ENCODE measurements around the gene AP3B1. TPM values are rescaled to one million over a fixed set of nuclear protein-coding genes. Genes with fewer than 3 reads are reported as not detected.

The AP3B1 gene
- total RNA-seq, 1 experiment from 2014 or later, result 41.8 TPM

GRCh38 chr5:78245136-78245535 is 49.4 kb downstream of the AP3B1 start:
- no peaks in the 10 kb centered on the region for H3K79me1 ChIP-seq (ENCODE audit: insufficient read depth, low read depth, low read length, poor library complexity, severe bottlenecking)
- no peaks in the 10 kb centered on the region for H3K79me2 ChIP-seq (ENCODE audit: insufficient read depth, low read length)
- no peak overlapping the region for H3K27ac ChIP-seq (ENCODE audit: insufficient read length, low read depth, low read length)
- H2AK5ac ChIP-seq (ENCODE audit: insufficient read length, low read length), result no peak overlapping the region
- H3K9me3 ChIP-seq (ENCODE audit: control insufficient read depth, low read depth, low read length), result no peaks in the 10 kb centered on the region
- DNase-seq, result no peak
- H3K4ac ChIP-seq (ENCODE audit: low read depth, low read length), result no peak overlapping the region
- no peak overlapping the region for H4K5ac ChIP-seq (ENCODE audit: insufficient read length, low read depth, low read length)
- TF ChIP-seq CTCF (conservative IDR thresholded peaks at IDR 0.05), result no peak
- H3K4me1 ChIP-seq (ENCODE audit: insufficient read depth, low read length), result no peaks in the 10 kb centered on the region
- no peak overlapping the region for H3K9ac ChIP-seq (ENCODE audit: extremely low read depth, insufficient read length, low read length)
- H3K27ac Mint-ChIP-seq, result peak overlapping the region in 2 of 3 experiments; percentile 27 to 77; a peak in 1 of 7 replicates
- no peak overlapping the region for H2AFZ ChIP-seq (ENCODE audit: low read length)
- H3K4me1 Mint-ChIP-seq, result no peaks in the 10 kb centered on the region
- no peaks in the 10 kb centered on the region for H4K20me1 ChIP-seq (ENCODE audit: control insufficient read depth, insufficient read depth, insufficient read length)
- H2BK120ac ChIP-seq (ENCODE audit: low read depth, low read length, poor library complexity, severe bottlenecking), result no peak overlapping the region
- H3K9me3 Mint-ChIP-seq, result no peaks in the 10 kb centered on the region; a peak in 1 of 5 replicates
- H3K27me3 ChIP-seq (ENCODE audit: insufficient read depth, low read length), result no peaks in the 10 kb centered on the region
- H3K4me2 ChIP-seq (ENCODE audit: insufficient read depth, insufficient read length, low read length), result no peak overlapping the region
- no peak overlapping the region for H3T11ph ChIP-seq (ENCODE audit: low read length)
- H3K23me2 ChIP-seq (ENCODE audit: insufficient read length, low read depth, low read length, poor library complexity, severe bottlenecking), result no peaks in the 10 kb centered on the region
- WGBS (ENCODE audit: extremely low coverage, insufficient read length, low lambda C conversion rate), result no CpG with 5 or more reads among the region's 8 CpGs
- H3K36me3 Mint-ChIP-seq (ENCODE audit: insufficient read depth in 1 of 3, low read depth in 3 of 3), result peaks cover 2 to 9% (median 5%) of the 10 kb centered on the region in 3 experiments; a peak in 5 of 7 replicates
- no peak overlapping the region for H4K91ac ChIP-seq (ENCODE audit: insufficient read length, low read depth, low read length)
- H2BK5ac ChIP-seq (ENCODE audit: insufficient read length, low read length), result no peak overlapping the region
- no peak overlapping the region for H2BK12ac ChIP-seq (ENCODE audit: insufficient read length, low read depth, low read length)
- H2BK20ac ChIP-seq (ENCODE audit: low read depth, low read length, poor library complexity, severe bottlenecking), result no peak overlapping the region
- H2BK15ac ChIP-seq (ENCODE audit: low read depth, low read length), result no peak overlapping the region
- H3K27me3 Mint-ChIP-seq (ENCODE audit: low read depth), result no peaks in the 10 kb centered on the region
- no peak overlapping the region for H3K56ac ChIP-seq (ENCODE audit: insufficient read length, low read depth, low read length)
- H3K18ac ChIP-seq (ENCODE audit: insufficient read length, low read depth, low read length), result no peak overlapping the region
- no peak overlapping the region for H4K8ac ChIP-seq (replicated peaks; ENCODE audit: insufficient read length, low read depth, low read length)
- H3K23ac ChIP-seq (ENCODE audit: insufficient read length, low read depth, low read length), result no peak overlapping the region
- H3K4me3 Mint-ChIP-seq, result no peak overlapping the region
- H3K14ac ChIP-seq (ENCODE audit: insufficient read depth, low read length), result no peak overlapping the region

All from H9 (cell line).